CD14-positive monocyte (primary cell): ENCODE results near the gene MIGA1. TPM values are rescaled to one million over a fixed set of nuclear protein-coding genes. Genes with fewer than 3 reads are reported as not detected.

Experiments used
- DNase-seq, 3 donors: peaks; one replicate each; pipeline ENCODE4 v3.0.0-alpha.2; 2011 to 2022
- H2AFZ ChIP-seq: 2 replicates; pipeline ENCODE4 v1.6.0; 2012; ENCODE audit warnings: mild to moderate bottlenecking, low read depth, low read length, inconsistent platforms; ENCODE audit not compliant: insufficient read depth, poor library complexity, severe bottlenecking
- H3K27ac ChIP-seq, 2 donors: 1 replicate in 1 of 2; 2 replicates in 1 of 2; pipeline ENCODE4 v1.5.1; 2012 to 2013; ENCODE audit warnings: low read length in 2 of 2, control low read depth in 1 of 2, inconsistent platforms in 1 of 2, low read depth in 1 of 2, mild to moderate bottlenecking in 1 of 2
- H3K27me3 ChIP-seq, 2 donors: one replicate each; pipeline versions ENCODE4 v1.6.0 to v1.6.1; 2011 to 2013; ENCODE audit warnings: low read length in 2 of 2; ENCODE audit not compliant: control insufficient read depth in 2 of 2, insufficient read depth in 2 of 2
- H3K36me3 ChIP-seq, 2 donors: replicated peaks in 1 of 2; 1 replicate in 1 of 2; 2 replicates in 1 of 2; pipeline versions ENCODE4 v1.5.1 to v1.6.1; 2012 to 2013; ENCODE audit warnings: low read length in 2 of 2, control low read depth in 1 of 2, inconsistent platforms in 1 of 2, mild to moderate bottlenecking in 1 of 2; ENCODE audit not compliant: insufficient read depth in 2 of 2, control insufficient read depth in 1 of 2
- H3K4me1 ChIP-seq, 2 donors: 1 replicate in 1 of 2; 2 replicates in 1 of 2; pipeline versions ENCODE4 v1.5.1 to v1.6.1; 2012 to 2013; ENCODE audit warnings: low read length in 2 of 2, control low read depth in 1 of 2, inconsistent platforms in 1 of 2, mild to moderate bottlenecking in 1 of 2, moderate library complexity in 1 of 2; ENCODE audit not compliant: insufficient read depth in 2 of 2, control insufficient read depth in 1 of 2
- H3K4me2 ChIP-seq: replicated peaks from 2 replicates; pipeline ENCODE3; 2012; ENCODE audit warnings: low read length, moderate library complexity, mild to moderate bottlenecking; ENCODE audit not compliant: poor library complexity, severe bottlenecking; ENCODE audit errors: extremely low read depth
- H3K4me3 ChIP-seq, 3 experiments: fragments of 200-600 bp in 1 of 3; sonication (generic) in 1 of 3; replicated peaks in 1 of 3; 1 replicate in 2 of 3; 2 replicates in 1 of 3; pipeline ENCODE4 v1.5.1; 2011 to 2013; ENCODE audit warnings: low read length in 3 of 3, mild to moderate bottlenecking in 3 of 3, control low read depth in 2 of 3, low read depth in 2 of 3, inconsistent platforms in 1 of 3, moderate library complexity in 1 of 3
- H3K79me2 ChIP-seq: 2 replicates; pipeline ENCODE4 v1.6.0; 2012; ENCODE audit warnings: mild to moderate bottlenecking, control low read depth, inconsistent platforms, low read length, moderate library complexity; ENCODE audit not compliant: insufficient read depth
- H3K9ac ChIP-seq: 2 replicates; pipeline ENCODE4 v1.6.0; 2017; ENCODE audit warnings: low read length, mild to moderate bottlenecking; ENCODE audit not compliant: insufficient read depth, poor library complexity, severe bottlenecking
- H3K9me3 ChIP-seq, 2 donors: replicated peaks in 1 of 2; 1 replicate in 1 of 2; 2 replicates in 1 of 2; pipeline versions ENCODE4 v1.5.1 to v1.6.1; 2012 to 2013; ENCODE audit warnings: low read length in 2 of 2, control low read depth in 1 of 2; ENCODE audit not compliant: control insufficient read depth in 1 of 2, insufficient read depth in 1 of 2
- H4K20me1 ChIP-seq: 2 replicates; pipeline ENCODE4 v1.6.0; 2012; ENCODE audit warnings: mild to moderate bottlenecking, low read length, control low read depth, moderate library complexity; ENCODE audit not compliant: insufficient read depth
- H3K27ac Mint-ChIP-seq, 7 donors: one replicate each; pipeline ENCODE4 v1.8.0; 2020; ENCODE audit warnings: mild to moderate bottlenecking in 7 of 7, mixed read lengths in 7 of 7, moderate library complexity in 6 of 7, inconsistent platforms in 2 of 7
- H3K27me3 Mint-ChIP-seq, 3 donors: one replicate each; pipeline ENCODE4 v1.8.0; 2021 to 2022; ENCODE audit warnings: low read depth in 3 of 3, mild to moderate bottlenecking in 3 of 3, mixed read lengths in 3 of 3, moderate library complexity in 3 of 3, inconsistent platforms in 1 of 3
- H3K36me3 Mint-ChIP-seq, 2 donors: one replicate each; pipeline ENCODE4 v1.8.0; 2020; ENCODE audit warnings: mixed read lengths in 2 of 2, inconsistent platforms in 1 of 2, mild to moderate bottlenecking in 1 of 2
- H3K4me1 Mint-ChIP-seq: one replicate; pipeline ENCODE4 v1.8.0; 2020; ENCODE audit warnings: mild to moderate bottlenecking, mixed read lengths
- H3K4me3 Mint-ChIP-seq, 2 donors: one replicate each; pipeline ENCODE4 v1.8.0; 2020; ENCODE audit warnings: mild to moderate bottlenecking in 2 of 2, mixed read lengths in 2 of 2, moderate library complexity in 1 of 2
- H3K9me3 Mint-ChIP-seq, 7 donors: one replicate each; pipeline ENCODE4 v1.8.0; 2020 to 2022; ENCODE audit warnings: mixed read lengths in 7 of 7, mild to moderate bottlenecking in 6 of 7, moderate library complexity in 6 of 7, inconsistent platforms in 2 of 7
- WGBS: methylation state at CpG from one replicate; pipeline ENCODE4 v1.1.5; 2013; ENCODE audit warnings: missing lambda C conversion rate; ENCODE audit not compliant: insufficient coverage; 5-methylcytosine and 5-hydroxymethylcytosine counted together
- intact Hi-C, 2 donors: fragments of 100-400 bp; cut with micrococcal nuclease; formaldehyde crosslinking; loops; one replicate each; pipeline versions ENCODE4 v1.15.0 to v1.15.1; 2023
- polyA plus RNA-seq, 3 donors: library from polyadenylated mRNA; depleted of rRNA in 1 of 3; unstranded in 2 of 3; stranded (reverse) in 1 of 3; fragments of 300-500 nt in 2 of 3; fragments of >200 nt in 1 of 3; fragmentation: Illumina TruSeq in 2 of 3; gene quantifications; 1 replicate in 2 of 3; 2 replicates in 1 of 3; pipeline ENCODE4 v1.2.3, GENCODE V29; 2012 to 2021
- TF ChIP-seq, protein P1 (sequence below): fragments of 200-600 bp; IDR thresholded peaks from one replicate; pipeline ENCODE4 v1.8.0; 2022; ENCODE audit warnings: antibody characterized with exemption, mild to moderate bottlenecking

Gene MIGA1
- polyA plus RNA-seq, 3 donors = 5.0 to 7.2 (median 6.5) TPM

DNA sequence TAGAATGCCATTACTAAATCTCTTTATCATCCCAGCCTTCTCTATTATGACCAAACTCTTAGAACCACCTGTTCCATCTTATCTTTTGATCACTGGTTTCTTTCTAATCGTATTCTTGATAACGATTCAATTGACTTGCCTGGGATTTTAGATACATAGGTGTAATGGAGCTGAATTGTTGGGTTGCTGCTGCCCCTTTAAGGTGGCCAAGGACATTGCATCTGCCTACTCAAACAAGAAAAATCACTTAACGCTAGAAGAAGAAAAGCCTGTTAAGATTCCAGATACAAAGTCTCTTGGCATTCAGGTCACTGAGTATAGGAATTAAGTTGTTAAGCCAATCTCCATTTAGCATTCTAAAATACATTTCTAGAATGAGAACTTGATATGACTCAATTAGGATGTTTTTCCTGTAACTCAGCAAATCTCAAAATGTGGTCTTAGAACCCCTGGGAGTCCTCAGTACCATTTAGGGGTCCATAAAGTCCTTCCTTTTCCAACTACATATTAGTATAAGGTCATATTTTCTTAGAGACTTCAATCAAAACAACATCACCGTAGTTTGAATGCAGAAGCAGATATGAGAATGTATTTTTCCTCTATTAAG is 121.3 kb downstream of the MIGA1 start:
- intact Hi-C loops = no loop called here
- H3K36me3 Mint-ChIP-seq = no peaks in the 10 kb centered on the region
- peaks cover 5% of the 10 kb centered on the region for H3K4me1 Mint-ChIP-seq
- peaks cover 0 to 4% (median 0%) of the 10 kb centered on the region in 7 donors for H3K9me3 Mint-ChIP-seq
- Histone ChIP-seq H3K27ac (no peak overlapping the region), H3K9me3 (no peaks in the 10 kb centered on the region), H3K79me2 (no peaks in the 10 kb centered on the region), H2AFZ (no peak overlapping the region), H3K36me3 (no peaks in the 10 kb centered on the region), H3K4me1 (peaks cover 4 to 5% of the 10 kb centered on the region in 2 donors), H3K4me3 (no peak overlapping the region), H3K9ac (no peak overlapping the region), H3K27me3 (no peaks in the 10 kb centered on the region), H3K4me2 (no peak overlapping the region), H4K20me1 (no peaks in the 10 kb centered on the region)
- no peak for DNase-seq
- WGBS = no CpG with 5 or more reads among the region's 4 CpGs
- H3K27me3 Mint-ChIP-seq = no peaks in the 10 kb centered on the region
- H3K4me3 Mint-ChIP-seq = no peak overlapping the region
- TF ChIP-seq, protein P1, sequence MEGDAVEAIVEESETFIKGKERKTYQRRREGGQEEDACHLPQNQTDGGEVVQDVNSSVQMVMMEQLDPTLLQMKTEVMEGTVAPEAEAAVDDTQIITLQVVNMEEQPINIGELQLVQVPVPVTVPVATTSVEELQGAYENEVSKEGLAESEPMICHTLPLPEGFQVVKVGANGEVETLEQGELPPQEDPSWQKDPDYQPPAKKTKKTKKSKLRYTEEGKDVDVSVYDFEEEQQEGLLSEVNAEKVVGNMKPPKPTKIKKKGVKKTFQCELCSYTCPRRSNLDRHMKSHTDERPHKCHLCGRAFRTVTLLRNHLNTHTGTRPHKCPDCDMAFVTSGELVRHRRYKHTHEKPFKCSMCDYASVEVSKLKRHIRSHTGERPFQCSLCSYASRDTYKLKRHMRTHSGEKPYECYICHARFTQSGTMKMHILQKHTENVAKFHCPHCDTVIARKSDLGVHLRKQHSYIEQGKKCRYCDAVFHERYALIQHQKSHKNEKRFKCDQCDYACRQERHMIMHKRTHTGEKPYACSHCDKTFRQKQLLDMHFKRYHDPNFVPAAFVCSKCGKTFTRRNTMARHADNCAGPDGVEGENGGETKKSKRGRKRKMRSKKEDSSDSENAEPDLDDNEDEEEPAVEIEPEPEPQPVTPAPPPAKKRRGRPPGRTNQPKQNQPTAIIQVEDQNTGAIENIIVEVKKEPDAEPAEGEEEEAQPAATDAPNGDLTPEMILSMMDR = peak; percentile 35
- H3K27ac Mint-ChIP-seq = no peak overlapping the region

DNA sequence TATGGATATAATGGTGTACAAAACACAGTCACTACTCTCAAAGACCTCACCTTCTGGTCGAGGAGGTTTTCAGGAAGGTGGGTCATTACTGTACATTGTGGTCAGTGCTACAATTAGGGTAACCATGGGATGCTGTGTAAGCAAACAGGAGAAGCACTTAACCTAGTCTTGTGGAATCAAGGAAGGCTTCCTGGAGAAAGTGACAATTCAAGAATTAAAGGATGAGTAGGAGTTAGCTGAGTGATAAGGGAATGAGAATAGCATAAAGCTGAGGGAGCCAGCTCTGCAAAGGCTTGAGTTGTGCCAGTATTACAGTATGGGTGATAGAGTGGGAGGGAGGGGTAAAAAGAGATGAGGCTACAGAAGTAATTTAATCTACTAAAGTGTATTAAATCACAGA is 126.2 kb downstream of the MIGA1 start:
- no peaks in the 10 kb centered on the region for H3K27me3 ChIP-seq
- DNase-seq = no peak
- 100% methylated on average over 1 of the region's 1 CpG for WGBS

More for the DNA sequence above, 126.2 kb downstream of the MIGA1 start:
- Mint-ChIP-seq H3K9me3 (peaks cover 0 to 1% (median 0%) of the 10 kb centered on the region in 7 donors), H3K27me3 (no peaks in the 10 kb centered on the region), H3K4me3 (no peak overlapping the region), H3K36me3 (no peaks in the 10 kb centered on the region), H3K27ac (peak overlapping the region in 3 of 7 donors; percentile 16 to 39 (median 30)), H3K4me1 (peaks cover 12% of the 10 kb centered on the region)
- Histone ChIP-seq H4K20me1 (no peaks in the 10 kb centered on the region), H2AFZ (no peak overlapping the region), H3K9ac (no peak overlapping the region), H3K27ac (no peak overlapping the region), H3K79me2 (no peaks in the 10 kb centered on the region), H3K4me1 (peaks cover 9% of the 10 kb centered on the region in 2 donors), H3K9me3 (no peaks in the 10 kb centered on the region), H3K4me3 (no peak overlapping the region), H3K4me2 (no peak overlapping the region), H3K36me3 (no peaks in the 10 kb centered on the region)
- TF ChIP-seq, protein P1 = no peak
- intact Hi-C loops = no loop called here
